HL-60 (cell line): ENCODE results near the gene FAM240A.
A peak's percentile ranks its signal among the peaks of the same experiment; 100 is the strongest.

Experiments used
- DNase-seq, 2 experiments: peaks; one replicate each; pipeline ENCODE4 v3.0.0-alpha.2; 2010 to 2020; ENCODE audit warnings: low read depth in 1 of 2, low spot score in 1 of 2
- H3K27ac ChIP-seq: fragments of 250-450 bp; sonication (Bioruptor Pico); replicated peaks from 2 replicates; pipeline ENCODE4 v1.5.1; 2020; ENCODE audit warnings: mild to moderate bottlenecking, moderate library complexity
- H3K27me3 ChIP-seq: fragments of 250-450 bp; sonication (Bioruptor Pico); 2 replicates; pipeline ENCODE4 v1.5.1; 2021; ENCODE audit warnings: mild to moderate bottlenecking, moderate library complexity; ENCODE audit not compliant: insufficient read depth, poor library complexity, severe bottlenecking
- H3K4me3 ChIP-seq: replicated peaks from 2 replicates; pipeline ENCODE4 v1.5.1; 2011; ENCODE audit warnings: mild to moderate bottlenecking, control low read depth, low read length; ENCODE audit not compliant: insufficient read depth
- GABPA ChIP-seq: IDR thresholded peaks from 2 replicates; pipeline ENCODE4 v1.6.1; 2012; ENCODE audit warnings: low read depth
- POLR2AphosphoS5 ChIP-seq: IDR thresholded peaks from 2 replicates; pipeline ENCODE4 v1.6.1; 2012; ENCODE audit warnings: low read depth
- REST ChIP-seq: IDR thresholded peaks from 2 replicates; pipeline ENCODE4 v1.6.1; 2012; ENCODE audit warnings: low read depth; ENCODE audit not compliant: insufficient replicate concordance
- SPI1 ChIP-seq: IDR thresholded peaks from 2 replicates; pipeline ENCODE4 v1.6.1; 2012; ENCODE audit warnings: low read depth, mild to moderate bottlenecking, borderline replicate concordance
- TF ChIP-seq, protein P1 (sequence below): IDR thresholded peaks from one replicate; pipeline ENCODE4 v1.5.1; 2011; ENCODE audit warnings: low read length, control low read depth, inconsistent platforms; ENCODE audit not compliant: insufficient read depth

FAM240A gene

DNA sequence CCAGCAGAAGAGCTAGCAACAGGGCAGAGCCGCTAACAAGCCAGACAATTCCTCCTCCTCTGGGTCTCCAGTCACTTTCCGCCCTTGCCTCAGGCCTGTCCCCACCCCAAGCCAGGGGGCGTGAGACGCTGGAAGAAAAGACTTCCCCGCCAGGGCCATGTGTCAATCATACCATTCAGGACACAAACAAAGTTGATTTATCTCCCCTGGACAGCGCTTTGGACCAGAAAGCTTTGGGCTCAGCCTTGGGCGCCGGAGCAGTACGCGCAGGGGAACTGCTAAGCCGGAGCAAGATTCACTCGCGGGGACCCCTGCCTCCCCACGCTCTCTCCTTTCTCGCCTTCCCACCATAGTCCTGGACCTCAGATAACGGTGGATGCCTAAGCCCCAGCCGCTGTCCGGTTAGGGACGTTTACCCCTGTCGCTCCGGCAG is 46.7 kb upstream of the FAM240A start:
- DNase-seq: no peak
- H3K27me3 ChIP-seq: peaks cover 18% of the 10 kb centered on the region
- no peak overlapping the region for H3K27ac ChIP-seq
- no peak for TF ChIP-seq SPI1
- H3K4me3 ChIP-seq: peak overlapping the region; percentile 27

DNA sequence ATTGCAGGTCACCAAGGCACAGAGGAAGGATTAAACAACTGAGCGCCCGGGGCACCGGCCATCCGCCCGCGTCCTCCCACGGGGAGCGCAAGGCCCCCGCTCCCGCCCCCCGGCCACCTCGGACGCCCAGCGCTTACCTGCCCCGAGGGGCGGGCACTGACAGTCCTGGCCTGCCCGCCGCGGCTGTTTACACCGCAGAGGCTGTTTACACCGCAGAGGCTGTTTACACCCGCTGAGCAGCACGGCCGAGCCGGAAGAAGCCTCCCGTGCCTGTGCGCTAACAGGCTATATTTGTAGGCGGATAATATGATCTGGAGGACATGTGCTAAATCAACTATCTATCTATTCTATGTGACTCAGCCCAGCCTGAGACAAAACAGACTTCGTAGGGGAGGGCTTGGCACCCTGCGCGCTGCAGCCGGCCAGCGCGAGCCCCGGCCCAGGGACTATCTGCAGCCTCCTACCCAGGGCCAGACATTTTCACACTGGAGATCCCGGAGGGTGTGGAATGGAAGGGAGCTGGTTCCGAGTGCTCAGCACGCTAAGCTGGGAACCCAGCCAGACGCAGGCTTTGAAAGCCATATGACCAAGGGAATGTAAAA is 46.2 kb upstream of the FAM240A start, which contains the start of gene LRRC2:
Gene LRRC2 (minus strand): TSS at position 263 of the 602 bp plus-strand sequence. CDS start 14,711 bp downstream, outside the sequence.
- no peak for DNase-seq
- H3K27me3 ChIP-seq: peaks cover 18% of the 10 kb centered on the region
- H3K27ac ChIP-seq: no peak within 1 kb of the TSS

DNA sequence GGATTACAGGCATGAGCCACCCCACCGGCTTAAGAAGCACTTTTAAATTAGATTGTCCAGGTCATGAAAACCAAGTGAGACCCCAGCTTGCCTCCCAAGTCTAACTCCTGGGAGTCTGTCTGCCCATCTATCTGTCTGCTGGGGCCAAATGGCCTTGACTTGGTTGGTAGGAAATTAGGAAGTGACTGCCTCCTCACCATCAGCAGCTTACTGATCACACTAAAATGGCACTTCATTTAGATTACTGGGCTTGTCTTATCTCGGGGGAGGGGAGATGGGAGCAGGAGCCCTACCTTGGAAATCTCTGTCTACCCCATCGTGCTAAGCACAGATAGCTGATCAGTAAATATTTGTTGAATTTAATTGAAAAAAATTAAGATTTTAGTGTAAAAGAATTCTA is 40.6 kb upstream of the FAM240A start:
- TF ChIP-seq SPI1: no peak
- TF ChIP-seq, protein P1, sequence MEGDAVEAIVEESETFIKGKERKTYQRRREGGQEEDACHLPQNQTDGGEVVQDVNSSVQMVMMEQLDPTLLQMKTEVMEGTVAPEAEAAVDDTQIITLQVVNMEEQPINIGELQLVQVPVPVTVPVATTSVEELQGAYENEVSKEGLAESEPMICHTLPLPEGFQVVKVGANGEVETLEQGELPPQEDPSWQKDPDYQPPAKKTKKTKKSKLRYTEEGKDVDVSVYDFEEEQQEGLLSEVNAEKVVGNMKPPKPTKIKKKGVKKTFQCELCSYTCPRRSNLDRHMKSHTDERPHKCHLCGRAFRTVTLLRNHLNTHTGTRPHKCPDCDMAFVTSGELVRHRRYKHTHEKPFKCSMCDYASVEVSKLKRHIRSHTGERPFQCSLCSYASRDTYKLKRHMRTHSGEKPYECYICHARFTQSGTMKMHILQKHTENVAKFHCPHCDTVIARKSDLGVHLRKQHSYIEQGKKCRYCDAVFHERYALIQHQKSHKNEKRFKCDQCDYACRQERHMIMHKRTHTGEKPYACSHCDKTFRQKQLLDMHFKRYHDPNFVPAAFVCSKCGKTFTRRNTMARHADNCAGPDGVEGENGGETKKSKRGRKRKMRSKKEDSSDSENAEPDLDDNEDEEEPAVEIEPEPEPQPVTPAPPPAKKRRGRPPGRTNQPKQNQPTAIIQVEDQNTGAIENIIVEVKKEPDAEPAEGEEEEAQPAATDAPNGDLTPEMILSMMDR: no peak
- TF ChIP-seq GABPA: no peak
- no peak for TF ChIP-seq REST
- TF ChIP-seq POLR2AphosphoS5: no peak
- Histone ChIP-seq H3K27me3 (peaks cover under 1% of the 10 kb centered on the region), H3K4me3 (no peak overlapping the region), H3K27ac (no peak overlapping the region)
- DNase-seq: no peak

More for the DNA sequence above, 46.2 kb upstream of the FAM240A start, which contains the start of gene LRRC2:
- TF ChIP-seq REST: no peak
- TF ChIP-seq GABPA: no peak
- peak within 1 kb of the TSS; percentile 27 for H3K4me3 ChIP-seq

GRCh38 chr3:46573701-46574100 is 38.6 kb upstream of the FAM240A start:
- H3K27ac ChIP-seq: no peak overlapping the region
- no peak for DNase-seq
- no peak overlapping the region for H3K4me3 ChIP-seq
- H3K27me3 ChIP-seq: no peaks in the 10 kb centered on the region
- TF ChIP-seq GABPA: no peak
- no peak for TF ChIP-seq POLR2AphosphoS5
- TF ChIP-seq REST: no peak
- no peak for TF ChIP-seq SPI1
- TF ChIP-seq, protein P1: no peak
